Activated CD4-positive, alpha-beta T cell treated with anti-CD3 and anti-CD28 coated beads, Interleukin-2, amount 50 U/mL, for 48 hours (primary cell): ENCODE measurements around the gene ACTL7B.
A peak's percentile ranks its signal among the peaks of the same experiment; 100 is the strongest.
"Not testable (repeated sequence)": the region's sequence is repeated elsewhere in the genome, so short reads cannot be mapped to it uniquely, and the experiment has no call there.

Experiments
- DNase-seq, 2 experiments: peaks; one replicate each; pipeline ENCODE4 v3.0.0-alpha.2; 2020

ACTL7B gene

DNA sequence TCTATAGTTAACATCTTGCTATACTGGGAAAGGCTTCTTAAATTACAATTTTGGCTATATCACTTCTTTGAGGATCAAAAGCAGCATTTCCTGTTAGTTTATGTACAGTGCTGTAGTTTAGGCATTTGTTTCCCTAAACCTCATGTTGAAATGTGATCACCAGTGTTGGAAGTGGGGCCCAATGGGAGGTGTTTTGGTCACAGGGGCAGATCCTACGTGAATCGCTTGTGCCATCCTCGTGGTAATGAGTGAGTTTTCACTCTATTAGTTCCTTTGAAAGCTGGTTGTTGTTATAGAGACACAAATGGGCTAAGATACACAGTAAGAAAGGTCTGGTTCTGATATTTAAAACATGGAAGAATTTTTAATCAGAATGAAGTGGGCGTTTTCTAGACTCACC is 12.0 kb upstream of the ACTL7B start:
- DNase-seq = no peak

DNA sequence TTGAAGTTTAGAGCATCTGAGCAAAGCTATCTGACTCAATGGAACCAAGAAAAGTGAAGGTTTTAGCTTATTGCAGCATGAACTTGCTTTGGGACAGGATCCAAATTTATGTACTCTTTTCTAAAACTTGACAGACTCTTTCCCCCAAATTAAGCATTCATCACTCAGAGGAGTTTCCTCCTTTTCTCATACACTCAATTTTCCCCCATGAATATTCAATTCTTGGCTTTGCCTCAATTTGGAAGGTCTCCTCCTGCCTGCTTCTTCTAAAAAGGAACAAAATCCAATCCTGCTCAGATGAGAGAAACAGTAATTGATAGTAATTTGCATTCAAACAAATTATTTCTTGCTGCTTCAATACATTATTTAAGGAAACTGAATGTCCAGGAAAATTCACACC is 11.3 kb upstream of the ACTL7B start:
- no peak for DNase-seq

DNA sequence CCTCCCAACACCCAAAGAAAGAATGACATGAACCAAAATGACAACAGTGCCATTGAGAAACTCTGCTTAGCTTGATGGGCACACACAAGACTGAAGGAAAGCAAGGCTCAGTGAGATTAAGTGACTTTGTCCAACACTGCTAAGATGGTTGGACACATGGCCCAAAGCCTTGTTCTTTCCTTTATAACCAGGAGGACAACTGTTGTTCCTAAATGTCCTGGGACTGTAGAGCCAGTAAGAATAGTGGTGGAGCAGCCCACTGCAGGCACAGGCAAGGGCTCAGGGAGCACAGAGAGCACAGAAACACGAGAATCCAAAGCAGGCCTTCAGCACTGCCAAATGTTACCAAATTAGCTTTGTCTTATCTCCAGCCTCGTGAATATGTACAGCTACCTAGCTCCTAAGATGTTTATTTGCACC is 10.2 kb upstream of the ACTL7B start:
- DNase-seq = no peak

DNA sequence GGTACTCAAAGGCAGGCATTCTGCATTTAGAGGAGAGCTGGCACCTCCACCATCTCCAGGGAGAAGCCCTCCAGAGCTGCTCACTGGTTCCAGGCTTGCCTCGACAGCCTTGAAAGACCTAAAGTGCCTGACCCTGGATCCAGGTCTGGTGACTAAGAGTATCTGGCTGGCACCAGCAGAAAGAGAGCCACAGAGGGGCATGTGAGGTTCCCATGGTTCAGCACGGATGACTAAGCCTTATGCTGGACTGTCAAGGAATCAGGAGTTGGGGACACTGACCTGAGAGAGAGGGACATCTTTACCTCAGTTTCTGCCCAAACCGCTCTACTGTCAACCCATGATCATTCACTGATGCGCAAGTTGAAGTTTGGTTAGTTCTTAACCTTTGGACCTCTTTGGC is 9.3 kb upstream of the ACTL7B start:
- no peak for DNase-seq

DNA sequence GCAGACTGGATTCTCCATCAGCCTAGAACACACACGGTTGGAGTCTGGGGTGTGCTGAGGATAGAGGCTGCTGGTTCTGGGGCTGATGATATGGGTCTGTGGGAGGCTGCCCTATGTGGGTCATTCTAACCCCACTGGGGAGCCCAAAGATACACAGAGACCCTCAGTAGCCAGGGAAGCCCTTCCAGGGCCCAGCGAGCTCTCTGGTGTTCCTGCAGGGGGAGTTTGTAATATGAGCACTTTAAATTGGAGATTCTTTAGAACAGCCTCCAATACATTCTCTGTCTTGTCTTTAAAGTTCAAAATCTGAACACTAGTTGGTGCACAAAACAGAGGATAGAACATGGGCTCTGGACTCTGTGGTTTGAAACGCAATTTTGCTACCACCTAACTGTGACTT is 8.7 kb upstream of the ACTL7B start:
- DNase-seq = no peak

DNA sequence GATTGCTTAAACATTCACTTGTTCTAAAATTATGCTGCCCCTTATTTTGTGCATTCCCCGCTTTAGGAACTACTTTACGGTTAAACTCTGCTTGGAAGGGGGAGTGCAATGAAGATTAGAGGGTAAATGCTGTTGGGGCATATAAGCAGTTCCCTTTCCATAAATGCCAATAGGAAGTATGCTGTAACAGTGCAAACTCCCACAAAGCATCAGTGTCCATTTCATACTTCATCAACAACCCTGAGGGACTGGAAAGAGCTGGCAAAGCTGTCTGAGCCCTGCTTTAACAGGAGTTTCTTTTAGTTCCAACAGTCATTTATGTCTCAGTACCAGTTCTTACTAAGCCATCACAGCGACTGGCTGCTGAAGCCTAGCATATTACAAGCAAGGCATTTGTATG is 8.1 kb upstream of the ACTL7B start:
- DNase-seq = no peak

DNA sequence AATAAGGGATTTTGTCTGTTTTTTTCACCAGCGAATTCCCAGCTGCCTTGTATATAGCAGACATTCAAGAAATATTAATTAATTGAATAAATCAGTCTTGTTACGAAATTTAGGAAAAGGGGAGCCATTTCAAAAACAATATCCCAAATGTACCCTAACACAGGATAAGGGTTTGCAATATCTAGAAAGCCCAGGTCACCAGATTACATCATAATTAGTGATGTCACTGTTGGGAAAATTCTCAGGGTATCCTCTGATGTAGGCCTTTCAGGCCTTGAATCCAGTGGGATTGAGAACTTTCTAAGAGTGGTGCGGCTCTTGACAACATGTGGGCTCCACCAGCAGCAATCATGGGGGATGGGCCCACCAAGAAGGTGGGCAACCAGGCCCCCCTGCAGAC is 6.2 kb upstream of the ACTL7B start, which contains the start of gene ACTL7A:
Gene ACTL7A, plus strand, starts transcription at position 270 of the 400 bp plus-strand sequence. Its CDS starts 57 bp downstream, at position 327.
- DNase-seq = no peak

DNA sequence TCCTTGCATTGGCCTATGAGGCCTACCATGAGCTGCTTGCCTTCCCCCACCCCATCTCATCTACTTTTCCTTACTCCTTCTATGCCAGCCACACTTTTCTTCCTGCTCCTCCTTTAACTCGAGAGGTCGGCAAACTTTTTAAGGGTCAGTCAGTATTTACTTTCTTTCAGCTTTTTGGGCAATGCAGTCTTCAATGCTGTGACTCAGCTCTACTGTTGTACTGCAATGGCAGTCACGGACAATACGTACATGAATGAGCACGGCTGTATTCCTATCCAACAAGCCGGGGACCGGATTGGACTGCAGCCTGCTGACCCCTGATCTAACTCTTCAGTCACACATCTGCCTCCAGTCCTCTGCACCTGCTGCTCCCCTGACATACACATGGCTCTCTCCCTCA is 5.7 kb upstream of the ACTL7B start:
- DNase-seq = no peak

DNA sequence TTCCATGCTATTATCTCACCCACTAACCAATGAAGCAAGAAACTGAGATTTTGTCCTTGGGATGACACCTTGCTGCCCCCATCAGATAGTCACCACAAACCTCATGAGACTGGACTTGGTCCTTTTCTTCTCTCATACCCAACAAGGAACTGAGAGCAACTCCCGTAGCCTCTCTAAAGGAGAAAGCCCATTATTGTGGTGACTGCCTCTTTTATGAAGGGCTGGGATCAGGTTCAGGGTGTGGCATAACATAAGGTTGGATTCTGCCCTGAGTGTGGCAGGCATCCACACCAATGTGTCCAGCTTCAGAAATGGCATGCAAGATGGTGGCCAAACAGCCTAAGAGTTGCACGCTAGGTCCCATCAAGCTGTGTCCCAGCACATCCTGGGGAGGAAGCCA is 5.0 kb upstream of the ACTL7B start:
- DNase-seq = no peak

DNA sequence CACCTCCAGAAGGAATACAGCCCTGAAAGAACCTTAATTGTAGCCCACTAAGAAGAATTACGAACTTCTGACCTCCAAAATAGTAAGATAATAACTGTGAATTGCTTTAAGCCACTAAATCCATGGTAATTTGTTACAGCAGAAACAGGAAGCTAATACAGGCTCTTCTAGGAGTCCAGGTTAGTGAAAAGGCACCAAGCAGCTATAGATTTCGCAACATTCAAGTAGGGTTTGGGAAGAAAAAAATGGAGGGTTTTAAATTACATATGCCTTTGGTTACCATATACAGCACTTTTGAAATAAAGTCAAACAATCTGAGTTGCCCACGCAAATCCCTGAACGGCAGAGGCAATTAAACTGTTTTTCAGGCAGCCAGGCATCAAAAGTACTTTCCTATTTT is 4.6 kb upstream of the ACTL7B start:
- no peak for DNase-seq

DNA sequence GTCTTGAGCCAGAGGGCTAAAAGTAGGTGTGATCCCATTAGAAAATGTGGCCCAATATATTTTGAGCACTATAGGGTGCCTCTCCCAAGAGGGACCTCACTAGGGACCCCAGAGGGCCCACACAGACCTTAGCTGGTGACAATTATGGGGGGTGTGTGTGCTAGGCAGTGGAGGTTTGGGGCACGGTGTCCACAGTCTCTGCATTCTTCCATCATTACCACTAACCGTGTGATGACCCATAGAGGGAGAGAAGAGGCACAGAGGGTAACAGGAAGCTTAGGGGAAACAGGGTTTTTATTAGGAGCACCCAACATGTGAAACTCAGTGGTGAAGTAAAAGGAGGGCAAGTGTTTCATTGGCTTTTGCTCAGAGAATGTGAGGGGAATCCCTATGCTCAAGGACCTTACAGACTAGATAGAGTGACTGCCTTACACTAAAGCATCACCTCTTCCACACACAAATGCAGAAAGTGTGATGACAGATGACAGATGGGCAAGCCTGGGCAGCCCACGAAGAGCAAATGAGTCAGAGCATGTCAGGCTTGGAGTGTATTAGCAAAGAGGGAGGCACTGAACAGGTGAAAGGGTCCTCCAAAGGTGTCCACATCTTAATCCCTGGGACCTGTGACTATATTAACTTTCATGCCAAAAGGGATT is 3.8 kb upstream of the ACTL7B start:
- DNase-seq = no peak

DNA sequence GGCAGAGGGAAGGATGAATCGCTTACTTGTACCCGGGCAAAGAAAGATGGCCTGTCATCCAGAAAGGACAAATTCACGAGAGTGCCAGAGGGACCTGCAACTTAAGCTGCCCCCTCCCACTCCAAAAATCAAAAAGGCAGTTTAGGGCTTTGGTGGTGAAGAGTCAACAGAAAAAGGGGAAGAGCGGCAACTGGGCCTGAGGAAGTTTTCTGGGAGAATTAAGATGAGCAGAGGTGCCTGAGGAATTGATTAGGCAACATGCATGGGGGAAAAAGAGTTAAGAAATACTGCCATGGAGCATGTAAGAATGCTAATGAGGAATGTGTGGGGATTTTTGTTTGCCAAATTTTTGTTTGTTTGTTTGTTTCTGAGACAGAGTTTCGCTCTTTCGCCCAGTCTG is 1.8 kb upstream of the ACTL7B start:
- DNase-seq = no peak

DNA sequence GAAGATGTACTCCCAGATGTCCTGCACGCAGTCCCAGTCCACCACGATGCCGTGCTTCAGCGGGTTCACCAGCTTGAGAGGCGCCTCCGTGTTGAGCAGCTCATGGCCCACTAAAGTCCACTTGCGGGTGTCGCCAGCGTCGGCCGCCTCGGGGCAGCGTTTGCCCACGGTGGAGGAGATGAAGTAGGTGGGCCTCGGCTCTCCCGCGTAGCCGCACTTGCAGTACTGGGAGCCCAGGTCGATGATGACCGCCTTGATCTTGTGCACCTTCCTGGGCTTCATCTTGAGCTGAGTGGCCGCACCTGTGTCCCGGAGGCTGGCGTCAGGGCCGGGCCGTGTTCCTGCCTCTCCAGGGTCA is 278 bp downstream of the ACTL7B start:
- no peak for DNase-seq

DNA sequence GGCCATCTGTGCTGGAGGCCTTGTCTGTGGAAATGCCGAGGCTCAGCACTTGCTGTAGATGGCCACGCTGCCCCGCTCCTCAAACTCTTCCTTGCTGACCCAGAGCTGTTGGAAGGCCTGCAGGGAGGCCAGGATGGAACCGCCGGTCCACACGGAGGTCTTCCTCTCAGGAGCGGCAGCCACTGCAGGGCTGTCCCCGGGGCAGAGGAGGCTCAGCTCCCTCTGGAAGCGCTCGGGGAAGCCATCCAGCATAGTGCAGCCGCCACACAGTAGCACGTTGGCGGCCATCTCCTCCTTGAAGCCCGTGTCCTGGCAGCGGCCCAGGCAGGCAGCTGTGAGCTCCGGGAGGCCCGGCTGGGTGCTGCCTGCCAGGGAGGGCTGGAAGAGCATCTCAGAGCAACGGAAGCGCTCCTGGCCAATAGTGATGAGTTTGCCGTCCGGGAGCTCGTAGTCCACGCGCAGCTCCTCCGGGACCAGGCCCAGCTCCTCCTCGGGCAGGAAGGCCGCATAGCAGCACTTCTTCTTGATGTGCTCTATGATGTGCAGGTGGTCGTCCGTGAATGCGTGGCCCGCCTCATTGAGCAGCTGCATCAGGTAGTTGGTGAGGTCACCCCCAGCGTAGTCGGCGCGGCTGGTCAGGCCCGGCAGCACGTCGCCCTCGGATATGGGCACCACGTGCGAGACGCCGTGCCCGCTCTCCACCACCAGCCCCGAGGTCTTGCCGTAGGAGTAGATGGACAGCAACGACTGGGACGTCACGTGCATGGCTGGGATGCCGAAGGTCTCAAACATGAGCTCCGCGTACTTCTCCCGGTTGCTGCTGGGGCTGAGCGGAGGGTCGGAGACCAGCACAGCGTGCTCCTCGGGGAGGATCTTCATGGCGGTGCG is 901 bp downstream of the ACTL7B start:
- DNase-seq = no peak

DNA sequence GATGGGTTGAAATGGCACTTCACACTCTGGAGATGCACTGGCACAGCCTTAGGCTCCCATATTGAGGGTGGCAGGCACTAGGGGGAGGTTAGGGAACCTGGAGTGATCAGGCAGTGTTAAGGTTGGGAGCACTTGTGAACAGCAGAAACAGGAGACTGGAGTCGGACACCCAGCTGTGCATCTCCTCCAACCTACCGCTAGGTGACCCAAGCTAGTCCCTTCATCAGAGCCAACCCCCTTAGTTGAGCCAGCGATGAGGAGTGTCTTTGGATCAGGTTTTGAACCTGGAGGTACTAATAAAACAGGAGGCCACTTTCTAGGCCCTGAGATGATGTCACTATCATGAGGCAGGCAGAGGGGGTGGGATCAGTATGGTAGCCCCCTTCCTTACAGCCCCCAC is 1.7 kb downstream of the ACTL7B start:
- DNase-seq = no peak

DNA sequence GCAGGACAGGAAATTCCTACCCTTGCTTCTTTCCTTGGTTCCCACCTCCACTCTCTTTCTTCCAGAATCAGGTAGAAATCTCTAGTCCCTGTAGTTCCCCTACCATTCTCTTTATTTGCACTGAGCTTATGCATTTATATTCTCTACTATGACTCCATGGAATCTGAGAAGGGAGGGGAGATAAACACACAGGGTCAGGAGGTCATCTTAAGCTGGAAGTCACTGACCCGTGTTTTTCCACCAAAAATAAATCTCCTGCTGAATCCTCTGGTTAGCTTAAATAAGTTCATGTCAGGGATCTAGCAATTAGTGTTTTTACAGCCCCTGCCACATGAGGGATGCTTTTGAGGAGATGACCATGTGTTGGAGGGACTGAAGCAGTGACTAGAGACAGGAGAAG is 3.7 kb downstream of the ACTL7B start:
- no peak for DNase-seq

DNA sequence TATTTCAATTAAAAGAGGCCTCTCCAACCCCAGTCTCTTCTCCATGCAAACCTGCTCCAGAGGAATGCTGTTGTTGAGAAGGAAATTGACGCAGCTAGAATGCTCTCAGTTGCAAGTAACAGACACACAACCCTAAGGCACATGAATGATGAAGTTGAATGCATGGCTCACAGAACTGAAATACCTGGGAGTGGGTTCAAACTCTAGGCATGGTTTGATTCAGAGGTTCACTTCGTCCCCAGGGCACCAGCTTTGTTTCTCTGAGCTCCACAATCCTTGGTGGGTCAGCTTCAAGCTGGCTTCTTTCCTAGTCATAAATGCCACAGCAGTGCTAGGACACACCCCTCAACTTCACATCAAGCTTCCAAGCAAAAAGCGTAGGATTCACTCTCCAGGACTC is 4.6 kb downstream of the ACTL7B start:
- no peak for DNase-seq

DNA sequence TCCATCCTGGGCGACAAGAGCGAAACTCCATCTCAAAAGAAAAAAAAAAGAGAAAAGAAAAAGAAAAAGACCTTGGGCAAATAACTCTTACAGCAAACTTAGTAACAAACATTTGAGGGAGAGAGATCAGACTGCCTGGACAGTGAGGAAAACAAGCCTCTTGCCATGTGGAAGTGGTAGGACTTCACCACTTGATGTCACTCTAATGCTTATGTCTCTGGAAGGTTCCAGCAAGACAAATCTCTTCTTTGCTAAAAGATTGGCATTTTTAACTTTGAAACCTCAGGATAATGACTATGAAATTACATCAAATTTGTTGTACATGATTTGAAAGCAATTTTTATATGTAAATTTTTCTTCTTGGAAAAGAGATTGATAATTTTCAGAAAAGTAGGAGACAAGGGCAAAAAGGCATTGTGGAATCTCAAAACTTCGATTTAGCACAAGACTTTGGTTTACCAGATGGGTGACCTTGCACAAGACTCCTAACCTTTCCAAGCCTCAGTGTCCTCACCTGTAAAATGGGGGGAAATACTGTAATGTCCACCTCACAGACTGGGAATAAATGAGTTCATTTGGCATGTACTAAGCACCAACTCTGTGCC is 5.4 kb downstream of the ACTL7B start:
- DNase-seq = no peak

DNA sequence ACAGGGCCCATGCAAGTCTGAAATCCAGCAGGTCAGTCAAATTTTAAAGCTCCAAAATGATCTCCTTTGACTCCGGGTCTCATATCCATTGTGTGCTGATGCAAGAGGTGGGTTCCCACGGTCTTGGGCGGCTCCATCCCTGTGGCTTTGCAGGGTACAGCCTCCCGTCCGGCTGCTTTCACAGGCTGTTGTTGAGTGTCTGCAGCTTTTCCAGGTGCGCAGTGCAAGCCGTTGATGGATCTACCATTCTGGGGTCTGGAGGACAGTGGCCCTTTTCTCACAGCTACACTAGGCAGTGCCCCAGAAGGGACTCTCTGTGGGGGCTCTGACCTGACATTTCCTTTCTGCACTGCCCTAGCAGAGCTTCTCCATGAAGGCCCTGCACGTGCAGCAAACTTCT is 7.5 kb downstream of the ACTL7B start:
- DNase-seq = not testable (repeated sequence)

DNA sequence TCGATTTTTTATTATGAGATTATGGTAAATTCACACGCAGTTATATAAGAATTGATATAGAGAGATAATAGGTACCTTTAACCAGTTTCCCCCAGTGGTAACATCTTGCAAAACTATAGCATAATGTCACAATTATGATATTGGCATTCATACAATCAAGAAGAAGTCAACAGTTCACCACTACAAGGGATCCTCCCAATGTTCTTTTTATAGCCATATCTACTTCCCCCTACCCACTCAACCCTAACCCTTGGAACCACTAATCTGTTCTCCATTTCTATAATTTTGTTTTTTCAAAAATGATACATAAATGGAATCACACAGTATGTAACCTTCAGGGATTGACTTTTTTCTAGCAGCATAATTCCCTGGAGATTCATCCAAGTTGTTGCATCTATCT is 9.8 kb downstream of the ACTL7B start:
- DNase-seq = no peak

DNA sequence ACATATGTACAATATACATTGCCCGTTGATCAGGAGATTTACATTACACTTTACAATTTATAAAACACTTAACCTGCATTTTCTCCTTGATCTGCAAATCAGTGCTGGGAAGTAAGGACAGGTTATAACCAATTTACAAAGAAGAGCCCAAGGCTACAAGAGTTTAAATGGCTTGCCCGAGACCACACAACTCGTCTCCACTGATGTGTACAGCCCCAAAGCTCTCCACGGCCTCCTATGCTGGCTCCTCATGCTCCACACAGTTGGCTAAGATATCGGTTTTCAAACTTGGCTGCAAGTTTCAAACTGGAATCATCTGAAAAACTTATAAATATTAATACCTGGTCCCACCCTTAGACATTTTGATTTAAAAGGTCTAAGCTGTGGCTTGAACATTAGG is 10.3 kb downstream of the ACTL7B start:
- no peak for DNase-seq

DNA sequence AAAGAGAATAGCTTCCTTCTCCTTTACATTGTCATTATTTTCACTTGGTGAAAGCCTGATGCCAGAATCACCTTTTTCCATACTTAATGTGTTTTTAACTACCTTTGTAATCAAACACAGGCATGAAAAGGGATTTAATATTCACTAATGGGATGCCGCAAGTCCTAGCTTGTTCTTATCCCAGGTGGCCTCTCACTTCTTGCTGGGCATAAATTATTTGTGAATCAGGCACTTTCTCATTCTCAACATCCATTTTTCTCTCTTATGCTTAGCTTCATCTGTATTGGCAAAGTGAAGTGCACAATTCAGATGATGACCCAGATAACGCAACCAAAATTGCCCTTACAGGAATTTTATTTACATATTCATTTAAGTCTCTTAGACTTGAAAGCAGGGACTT is 10.9 kb downstream of the ACTL7B start:
- no peak for DNase-seq

DNA sequence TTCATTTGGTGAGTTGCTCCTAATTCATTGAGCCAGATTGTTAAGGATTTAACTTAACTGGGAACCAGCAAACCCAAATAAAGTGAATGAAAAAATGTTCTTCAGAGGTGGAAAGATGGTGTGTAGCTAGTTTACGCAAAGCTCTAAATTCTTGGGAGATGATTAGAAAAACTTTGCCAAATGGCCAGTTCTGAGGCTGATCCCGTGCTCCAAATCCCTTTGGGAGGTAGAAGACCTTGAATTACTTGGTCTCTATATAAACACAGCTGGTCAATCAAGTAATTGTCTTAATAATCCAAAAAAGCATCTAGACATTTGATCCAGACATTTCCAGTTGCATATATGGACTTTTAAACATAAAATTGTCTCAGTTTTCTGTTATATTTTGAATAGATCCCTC is 11.4 kb downstream of the ACTL7B start:
- no peak for DNase-seq

DNA sequence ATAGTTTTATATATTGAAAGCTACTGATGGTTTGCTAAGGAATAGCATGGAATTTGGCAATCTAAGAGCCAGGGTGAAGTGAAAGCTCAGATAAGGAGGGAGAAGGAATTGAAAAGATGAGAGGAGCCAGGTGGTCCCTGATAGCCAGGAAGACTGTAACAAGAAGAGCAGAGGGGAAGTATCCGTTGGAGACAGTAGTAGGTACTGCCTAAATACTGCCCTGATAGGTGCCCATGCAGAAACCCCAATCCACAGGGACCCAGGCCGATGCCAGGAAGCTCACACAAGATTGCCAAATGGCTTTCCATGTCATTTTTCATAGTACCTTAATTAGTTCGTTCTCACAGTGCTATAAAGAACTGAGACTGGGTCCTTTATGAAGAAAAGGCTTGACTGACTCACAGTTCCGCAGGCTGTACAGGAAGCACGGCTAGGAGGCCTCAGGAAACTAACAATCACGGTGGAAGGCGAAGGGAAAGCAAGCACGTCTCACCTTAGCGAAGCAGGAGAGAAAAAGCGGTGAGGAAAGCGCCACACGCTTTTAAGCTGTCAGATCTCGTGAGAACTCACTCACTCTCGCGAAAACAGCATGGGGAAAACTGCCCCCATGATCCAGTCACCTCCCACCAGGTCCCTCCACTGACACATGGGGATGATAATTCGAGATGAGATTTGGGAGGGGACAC is 13.0 kb downstream of the ACTL7B start:
- DNase-seq = peak; percentile 1 to 17
